ENCODE data around the gene MARCOL. TPM values are rescaled to one million over a fixed set of nuclear protein-coding genes. Genes with fewer than 3 reads are reported as not detected.

MARCOL gene
- total RNA-seq, 1 experiment from 2014 or later: not detected

GRCh38 chr5:148255456-148255855 lies 17.1 kb downstream of the MARCOL start:
- no peak overlapping the region for H3K4me3 ChIP-seq (ENCODE audit: low read depth in 2 of 2, low read length in 2 of 2)
- no peaks in the 10 kb centered on the region for H3K4me1 ChIP-seq (ENCODE audit: control insufficient read depth, insufficient read depth, low read length)
- intact Hi-C loops (cut with micrococcal nuclease; ENCODE audit: unreplicated experiment) (no loop called here), in situ Hi-C loops (cut with HindIII; ENCODE audit: low pct_unique_long_range_greater_than_20kb, low sequenced_read_pairs) (no loop called here)
- H3K9me3 ChIP-seq (ENCODE audit: control insufficient read depth, insufficient read depth, low read depth, low read length): no peaks in the 10 kb centered on the region
- H3K27me3 ChIP-seq (ENCODE audit: control insufficient read depth, insufficient read depth, low read length): no peaks in the 10 kb centered on the region
- CTCF ChIA-PET: no interaction called here
- TF ChIP-seq POLR2AphosphoS5 (IDR thresholded peaks at IDR 0.05; ENCODE audit: low read depth, low read length) (no peak), CTCF (IDR thresholded peaks at IDR 0.05) (no peak), SIN3A (IDR thresholded peaks at IDR 0.05; ENCODE audit: borderline replicate concordance, insufficient read depth, low read depth, low read length) (no peak), REST (IDR thresholded peaks at IDR 0.05; ENCODE audit: insufficient read depth in 1 of 2, low read depth in 2 of 2, low read length in 1 of 2) (no peak), TCF7L2 (IDR thresholded peaks at IDR 0.05; ENCODE audit: low read depth, low read length) (no peak)
- no TSS peak for BruUV-seq (replicated peaks)
- H3K36me3 ChIP-seq (ENCODE audit: control insufficient read depth, insufficient read depth, low read length): no peaks in the 10 kb centered on the region
- DNase-seq (ENCODE audit: low read depth, low spot score) (no peak), ATAC-seq (no peak)
- H3K27ac ChIP-seq (ENCODE audit: low read length): no peak overlapping the region
- POLR2A ChIA-PET: no interaction called here

- ChIA-PET CTCF (no interaction called here), POLR2A (no interaction called here)
- ATAC-seq (no peak), DNase-seq (ENCODE audit: low read depth, low spot score) (no peak)
- no peaks in the 10 kb centered on the region for H3K36me3 ChIP-seq (ENCODE audit: control insufficient read depth, insufficient read depth, low read length)
- no peak overlapping the region for H3K4me3 ChIP-seq (ENCODE audit: low read depth in 2 of 2, low read length in 2 of 2)
- H3K27me3 ChIP-seq (ENCODE audit: control insufficient read depth, insufficient read depth, low read length): no peaks in the 10 kb centered on the region
- H3K4me1 ChIP-seq (ENCODE audit: control insufficient read depth, insufficient read depth, low read length): no peaks in the 10 kb centered on the region
- H3K27ac ChIP-seq (ENCODE audit: low read length): no peak overlapping the region
- TF ChIP-seq SIN3A (IDR thresholded peaks at IDR 0.05; ENCODE audit: borderline replicate concordance, insufficient read depth, low read depth, low read length) (no peak), CTCF (IDR thresholded peaks at IDR 0.05) (no peak), POLR2AphosphoS5 (IDR thresholded peaks at IDR 0.05; ENCODE audit: low read depth, low read length) (no peak), TCF7L2 (IDR thresholded peaks at IDR 0.05; ENCODE audit: low read depth, low read length) (no peak), REST (IDR thresholded peaks at IDR 0.05; ENCODE audit: insufficient read depth in 1 of 2, low read depth in 2 of 2, low read length in 1 of 2) (no peak)
- no peaks in the 10 kb centered on the region for H3K9me3 ChIP-seq (ENCODE audit: control insufficient read depth, insufficient read depth, low read depth, low read length)
- no TSS peak for BruUV-seq (replicated peaks)
- intact Hi-C loops (cut with micrococcal nuclease; ENCODE audit: unreplicated experiment): no loop called here
- in situ Hi-C loops (cut with HindIII; ENCODE audit: low pct_unique_long_range_greater_than_20kb, low sequenced_read_pairs): no loop called here
Observed at GRCh38 chr5:148259288-148259687, 21.0 kb downstream of the MARCOL start.

Data from Panc1 (cell line).